Spinal cord (tissue), 10 donors: ENCODE measurements around the gene ATP2B2. TPM values are rescaled to one million over a fixed set of nuclear protein-coding genes. Genes with fewer than 3 reads are reported as not detected.

Source experiments
- DNase-seq, 6 donors: peaks; one replicate each; pipeline versions ENCODE4 v3.0.0 to v3.0.0-alpha.2; 2013 to 2015; ENCODE audit warnings: low spot score in 6 of 6, low read depth in 4 of 6
- H3K27ac ChIP-seq: one replicate; pipeline ENCODE4 v1.5.1; 2013; ENCODE audit warnings: low read depth, low read length, control low read depth
- H3K27me3 ChIP-seq: one replicate; pipeline ENCODE4 v1.6.1; 2013; ENCODE audit warnings: low read length; ENCODE audit not compliant: control insufficient read depth, insufficient read depth
- H3K36me3 ChIP-seq: one replicate; pipeline ENCODE4 v1.6.1; 2013; ENCODE audit warnings: low read length; ENCODE audit not compliant: control insufficient read depth, insufficient read depth
- H3K4me1 ChIP-seq: one replicate; pipeline ENCODE4 v1.6.1; 2013; ENCODE audit warnings: low read length; ENCODE audit not compliant: control insufficient read depth, insufficient read depth
- H3K4me3 ChIP-seq: one replicate; pipeline ENCODE4 v1.5.1; 2013; ENCODE audit warnings: low read depth, low read length, control low read depth
- H3K9me3 ChIP-seq: one replicate; pipeline ENCODE4 v1.6.1; 2013; ENCODE audit warnings: low read length; ENCODE audit not compliant: control insufficient read depth, insufficient read depth
- WGBS: methylation state at CpG from one replicate; pipeline ENCODE4 v1.1.5; 2013; ENCODE audit warnings: missing lambda C conversion rate; ENCODE audit not compliant: insufficient coverage; 5-methylcytosine and 5-hydroxymethylcytosine counted together
- polyA plus RNA-seq, 2 donors: library from polyadenylated mRNA; unstranded; fragments of 120-200 nt; gene quantifications; one replicate each; pipeline ENCODE4 v1.2.1, GENCODE V29; 2013; ENCODE audit not compliant: insufficient read length in 2 of 2
- total RNA-seq, 2 donors: library from RNA; depleted of rRNA in 1 of 2; stranded (reverse); fragments of 120-200 nt in 1 of 2; fragments of >200 nt in 1 of 2; gene quantifications; one replicate each; pipeline versions ENCODE4 v1.2.3 to v1.2.4, GENCODE V29; 2013 to 2014
- donor health status: healthy.

Gene ATP2B2
- total and polyA plus RNA-seq, 4 donors, result 25.2 to 94.5 (median 80.4) TPM

DNA sequence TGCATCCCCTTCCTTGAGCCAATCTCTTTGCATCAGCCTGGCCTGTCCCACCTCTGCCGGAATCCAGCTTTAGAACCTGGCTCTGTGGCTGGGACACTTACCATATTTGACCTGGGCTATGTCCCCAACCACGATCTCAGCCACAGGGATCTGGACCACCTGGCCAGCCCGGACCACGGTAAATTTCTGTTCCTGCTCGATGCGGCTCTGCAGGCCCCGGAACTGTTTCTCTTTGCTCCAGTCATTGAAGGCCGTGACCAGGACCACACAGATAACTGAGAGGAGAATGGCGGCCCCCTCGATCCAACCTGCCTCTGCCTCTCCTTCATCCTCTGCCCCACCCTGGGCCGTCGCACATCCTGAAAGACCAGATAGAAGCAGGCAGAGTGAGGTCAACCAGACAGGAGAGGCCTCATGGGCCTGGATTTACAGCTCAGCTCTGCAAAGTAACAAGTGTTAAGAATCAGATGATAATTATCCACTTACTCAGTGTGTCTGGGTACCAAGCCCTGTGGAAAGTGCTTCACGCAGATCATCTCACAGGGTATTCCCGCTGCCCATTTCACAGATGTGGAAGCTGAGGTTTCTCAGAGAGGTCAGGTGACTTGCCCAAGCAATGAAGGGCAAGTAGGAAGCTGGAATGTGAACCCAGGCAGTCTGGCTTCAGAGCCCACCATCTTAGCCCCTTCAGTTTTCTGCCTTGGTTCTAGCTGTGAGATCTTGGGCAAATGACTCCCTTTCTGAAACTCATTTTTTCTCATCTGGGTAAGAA, 103.2 kb downstream of the ATP2B2 start:
- Histone ChIP-seq H3K36me3 (peaks cover 73% of the 10 kb centered on the region), H3K27ac (no peak overlapping the region), H3K4me1 (no peaks in the 10 kb centered on the region), H3K27me3 (no peaks in the 10 kb centered on the region), H3K4me3 (no peak overlapping the region), H3K9me3 (no peaks in the 10 kb centered on the region)
- DNase-seq, result no peak
- WGBS, result 93% methylated on average over 12 of the region's 14 CpGs

- no peaks in the 10 kb centered on the region for H3K4me1 ChIP-seq
- peaks cover 78% of the 10 kb centered on the region for H3K36me3 ChIP-seq
- DNase-seq, result no peak
- no peaks in the 10 kb centered on the region for H3K9me3 ChIP-seq
- 98% methylated on average over 10 of the region's 12 CpGs for WGBS
- H3K27ac ChIP-seq, result no peak overlapping the region
- no peak overlapping the region for H3K4me3 ChIP-seq
- no peaks in the 10 kb centered on the region for H3K27me3 ChIP-seq
These were observed 104.5 kb downstream of the ATP2B2 start for GRCh38 chr3:10400749-10401495.

DNA sequence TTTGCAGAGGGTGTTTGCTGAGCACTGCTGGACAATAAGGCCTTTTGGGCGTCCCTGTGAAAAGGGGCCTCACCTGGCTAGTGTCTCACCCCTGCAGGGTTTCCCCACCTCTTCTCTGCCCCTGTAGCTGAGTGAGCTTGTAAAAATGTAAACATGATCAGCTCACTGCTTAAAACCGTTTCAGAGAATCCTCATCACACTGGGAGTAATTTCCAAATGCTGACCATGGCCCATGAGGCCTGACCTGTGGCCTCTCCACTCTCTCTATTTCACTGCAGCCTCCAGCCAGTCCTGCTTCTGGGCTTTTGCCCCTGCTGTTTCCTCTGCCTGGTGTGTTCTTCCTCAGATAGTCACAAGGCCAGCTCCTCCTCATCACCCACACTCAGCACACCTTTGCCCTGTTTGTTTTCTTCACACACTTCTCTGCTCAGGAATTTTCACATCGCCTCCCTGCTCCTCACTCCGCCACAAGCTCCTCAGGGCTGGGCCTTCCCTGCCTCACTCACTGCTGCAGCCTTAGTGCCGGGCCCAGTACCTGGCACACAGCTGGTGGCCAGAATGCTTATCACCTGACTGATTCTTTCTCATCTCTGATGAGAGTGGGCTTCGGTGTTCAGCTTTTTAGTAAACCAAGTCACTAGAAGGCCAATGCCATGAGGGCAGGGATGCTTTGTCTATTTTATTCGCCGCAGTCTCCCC, 105.2 kb downstream of the ATP2B2 start:
- peaks cover 74% of the 10 kb centered on the region for H3K36me3 ChIP-seq
- no peaks in the 10 kb centered on the region for H3K4me1 ChIP-seq
- H3K27me3 ChIP-seq, result no peaks in the 10 kb centered on the region
- DNase-seq, result no peak
- 82% methylated on average over 7 of the region's 8 CpGs for WGBS
- no peaks in the 10 kb centered on the region for H3K9me3 ChIP-seq
- no peak overlapping the region for H3K27ac ChIP-seq
- H3K4me3 ChIP-seq, result no peak overlapping the region

DNA sequence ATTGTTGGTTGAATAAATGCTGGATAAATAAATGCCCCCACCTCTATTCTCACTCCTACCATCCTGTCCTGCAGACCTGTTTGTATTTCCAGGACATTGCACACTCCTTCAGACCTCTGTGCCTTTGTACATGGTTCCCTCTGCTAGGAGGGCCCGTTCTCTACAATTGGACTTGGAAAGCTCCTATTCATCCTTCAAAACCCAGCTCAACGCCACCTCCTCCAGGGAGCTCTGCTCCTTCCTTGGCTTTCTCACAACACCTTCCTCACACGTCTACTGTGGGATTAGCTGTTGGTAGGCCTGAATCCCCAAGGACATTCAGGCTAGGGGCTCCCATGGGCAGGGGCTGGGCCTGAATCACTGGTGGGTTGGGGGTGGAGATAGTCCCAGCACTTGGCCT, 105.8 kb downstream of the ATP2B2 start:
- Histone ChIP-seq H3K27ac (no peak overlapping the region), H3K36me3 (peaks cover 77% of the 10 kb centered on the region), H3K4me1 (no peaks in the 10 kb centered on the region), H3K27me3 (no peaks in the 10 kb centered on the region), H3K9me3 (no peaks in the 10 kb centered on the region), H3K4me3 (no peak overlapping the region)
- WGBS, result 88% methylated on average over 1 of the region's 3 CpGs
- no peak for DNase-seq

GRCh38 chr3:10398341-10398740, 107.0 kb downstream of the ATP2B2 start:
- H3K4me1 ChIP-seq, result no peaks in the 10 kb centered on the region
- H3K36me3 ChIP-seq, result peaks cover 85% of the 10 kb centered on the region
- H3K27me3 ChIP-seq, result no peaks in the 10 kb centered on the region
- 64% methylated on average over 4 of the region's 4 CpGs for WGBS
- H3K27ac ChIP-seq, result no peak overlapping the region
- H3K4me3 ChIP-seq, result no peak overlapping the region
- no peaks in the 10 kb centered on the region for H3K9me3 ChIP-seq
- DNase-seq, result peak in 1 of 6 donors; percentile 8

GRCh38 chr3:10397879-10398278, 107.5 kb downstream of the ATP2B2 start:
- H3K9me3 ChIP-seq, result no peaks in the 10 kb centered on the region
- no peaks in the 10 kb centered on the region for H3K27me3 ChIP-seq
- 78% methylated on average over 4 of the region's 4 CpGs for WGBS
- peaks cover 86% of the 10 kb centered on the region for H3K36me3 ChIP-seq
- H3K4me1 ChIP-seq, result no peaks in the 10 kb centered on the region
- H3K4me3 ChIP-seq, result no peak overlapping the region
- peak in 1 of 6 donors; percentile 31 for DNase-seq
- no peak overlapping the region for H3K27ac ChIP-seq

GRCh38 chr3:10396931-10397330, 108.5 kb downstream of the ATP2B2 start:
- H3K4me1 ChIP-seq, result no peaks in the 10 kb centered on the region
- WGBS, result 93% methylated on average over 4 of the region's 4 CpGs
- peaks cover 90% of the 10 kb centered on the region for H3K36me3 ChIP-seq
- no peaks in the 10 kb centered on the region for H3K27me3 ChIP-seq
- H3K4me3 ChIP-seq, result no peak overlapping the region
- DNase-seq, result no peak
- H3K27ac ChIP-seq, result no peak overlapping the region
- no peaks in the 10 kb centered on the region for H3K9me3 ChIP-seq

DNA sequence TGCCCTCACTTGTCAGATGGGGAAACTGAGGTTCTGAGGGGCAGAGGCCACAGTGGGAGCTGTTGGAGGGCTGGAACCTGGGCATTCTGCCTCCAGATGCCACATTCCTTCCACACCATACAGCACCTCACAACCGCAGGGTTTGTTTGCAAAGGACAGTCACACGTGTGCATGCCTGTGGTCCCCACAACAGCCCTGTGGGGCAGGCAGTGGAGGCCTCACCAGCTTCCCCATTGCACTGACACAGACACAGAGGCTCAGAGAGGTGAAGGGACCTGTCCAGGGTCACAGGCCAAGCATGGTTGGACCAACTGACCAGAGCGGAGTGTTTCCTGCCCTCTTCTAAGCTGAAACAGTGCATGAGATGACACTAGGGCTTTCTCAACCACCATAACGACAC, 109.3 kb downstream of the ATP2B2 start:
- H3K4me1 ChIP-seq, result no peaks in the 10 kb centered on the region
- H3K36me3 ChIP-seq, result peaks cover 90% of the 10 kb centered on the region
- no peak for DNase-seq
- 77% methylated on average over 3 of the region's 4 CpGs for WGBS
- no peaks in the 10 kb centered on the region for H3K9me3 ChIP-seq
- no peak overlapping the region for H3K4me3 ChIP-seq
- no peaks in the 10 kb centered on the region for H3K27me3 ChIP-seq
- no peak overlapping the region for H3K27ac ChIP-seq

GRCh38 chr3:10395671-10396070, 109.7 kb downstream of the ATP2B2 start:
- Histone ChIP-seq H3K4me1 (no peaks in the 10 kb centered on the region), H3K4me3 (no peak overlapping the region), H3K9me3 (no peaks in the 10 kb centered on the region), H3K27me3 (no peaks in the 10 kb centered on the region), H3K36me3 (peaks cover 88% of the 10 kb centered on the region), H3K27ac (no peak overlapping the region)
- WGBS, result 96% methylated on average over 3 of the region's 4 CpGs
- no peak for DNase-seq
